ENCODE data around the gene MMS19.

Gene MMS19

GRCh38 chr10:97502916-97503315, 4.7 kb upstream of the MMS19 start:
- no peaks in the 10 kb centered on the region for H3K36me3 ChIP-seq (ENCODE audit: control insufficient read depth in 2 of 2, insufficient read depth in 2 of 2, low read length in 2 of 2)
- no peaks in the 10 kb centered on the region for H3K9me3 ChIP-seq (ENCODE audit: control insufficient read depth in 2 of 2, low read length in 2 of 2)
- H3K27me3 ChIP-seq (ENCODE audit: control insufficient read depth in 2 of 2, insufficient read depth in 2 of 2, low read length in 2 of 2): peaks cover 0 to 15% of the 10 kb centered on the region in 2 donors
- H3K9ac ChIP-seq (ENCODE audit: low read depth in 1 of 2, low read length in 2 of 2): no peak overlapping the region
- H3K4me3 ChIP-seq (ENCODE audit: low read length in 2 of 2): no peak overlapping the region
- no peak overlapping the region for H3K27ac ChIP-seq (ENCODE audit: low read depth in 2 of 2, low read length in 2 of 2)
- peaks cover 0 to 1% of the 10 kb centered on the region in 2 donors for H3K4me1 ChIP-seq (ENCODE audit: control insufficient read depth in 2 of 2, insufficient read depth in 2 of 2, low read length in 2 of 2)

GRCh38 chr10:97500297-97500575, 2.0 kb upstream of the MMS19 start:
- H3K9ac ChIP-seq (ENCODE audit: low read depth in 1 of 2, low read length in 2 of 2): no peak overlapping the region
- no peak overlapping the region for H3K27ac ChIP-seq (ENCODE audit: low read depth in 2 of 2, low read length in 2 of 2)
- H3K36me3 ChIP-seq (ENCODE audit: control insufficient read depth in 2 of 2, insufficient read depth in 2 of 2, low read length in 2 of 2): peaks cover 0 to 3% of the 10 kb centered on the region in 2 donors
- no peaks in the 10 kb centered on the region for H3K9me3 ChIP-seq (ENCODE audit: control insufficient read depth in 2 of 2, low read length in 2 of 2)
- peaks cover 3 to 9% of the 10 kb centered on the region in 2 donors for H3K4me1 ChIP-seq (ENCODE audit: control insufficient read depth in 2 of 2, insufficient read depth in 2 of 2, low read length in 2 of 2)
- H3K27me3 ChIP-seq (ENCODE audit: control insufficient read depth in 2 of 2, insufficient read depth in 2 of 2, low read length in 2 of 2): peaks cover 0 to 15% of the 10 kb centered on the region in 2 donors
- peak overlapping the region in 1 of 2 donors; percentile 73 for H3K4me3 ChIP-seq (ENCODE audit: low read length in 2 of 2)

GRCh38 chr10:97499561-97500296, 1.5 kb upstream of the MMS19 start:
- Histone ChIP-seq H3K27me3 (ENCODE audit: control insufficient read depth in 2 of 2, insufficient read depth in 2 of 2, low read length in 2 of 2) (peaks cover 0 to 15% of the 10 kb centered on the region in 2 donors), H3K36me3 (ENCODE audit: control insufficient read depth in 2 of 2, insufficient read depth in 2 of 2, low read length in 2 of 2) (peaks cover 0 to 3% of the 10 kb centered on the region in 2 donors), H3K9ac (ENCODE audit: low read depth in 1 of 2, low read length in 2 of 2) (peak overlapping the region; percentile 56 to 87), H3K9me3 (ENCODE audit: control insufficient read depth in 2 of 2, low read length in 2 of 2) (no peaks in the 10 kb centered on the region), H3K4me1 (ENCODE audit: control insufficient read depth in 2 of 2, insufficient read depth in 2 of 2, low read length in 2 of 2) (peaks cover 3 to 9% of the 10 kb centered on the region in 2 donors), H3K4me3 (ENCODE audit: low read length in 2 of 2) (peak overlapping the region; percentile 73 to 97), H3K27ac (ENCODE audit: low read depth in 2 of 2, low read length in 2 of 2) (peak overlapping the region; percentile 4 to 90)

- Histone ChIP-seq H3K9ac (ENCODE audit: low read depth in 1 of 2, low read length in 2 of 2) (peak within 1 kb of the TSS; percentile 87 to 95), H3K27me3 (ENCODE audit: control insufficient read depth in 2 of 2, insufficient read depth in 2 of 2, low read length in 2 of 2) (peaks cover 0 to 13% of the 10 kb centered on the region in 2 donors), H3K27ac (ENCODE audit: low read depth in 2 of 2, low read length in 2 of 2) (peak within 1 kb of the TSS; percentile 90), H3K9me3 (ENCODE audit: control insufficient read depth in 2 of 2, low read length in 2 of 2) (no peaks in the 10 kb centered on the region), H3K4me1 (ENCODE audit: control insufficient read depth in 2 of 2, insufficient read depth in 2 of 2, low read length in 2 of 2) (peaks cover 3 to 9% of the 10 kb centered on the region in 2 donors), H3K36me3 (ENCODE audit: control insufficient read depth in 2 of 2, insufficient read depth in 2 of 2, low read length in 2 of 2) (peaks cover 0 to 3% of the 10 kb centered on the region in 2 donors), H3K4me3 (ENCODE audit: low read length in 2 of 2) (peak within 1 kb of the TSS; percentile 97 to 99)
These were observed 779 bp upstream of the MMS19 start, which contains the start of gene UBTD1 for GRCh38 chr10:97498841-97499560. TSS of gene UBTD1 (plus strand) at chr10:97498924. CDS start at chr10:97499204, 280 bp downstream.

GRCh38 chr10:97497572-97498075, 598 bp downstream of the MMS19 start:
- Histone ChIP-seq H3K4me1 (ENCODE audit: control insufficient read depth in 2 of 2, insufficient read depth in 2 of 2, low read length in 2 of 2) (peaks cover 3 to 9% of the 10 kb centered on the region in 2 donors), H3K9ac (ENCODE audit: low read depth in 1 of 2, low read length in 2 of 2) (peak overlapping the region; percentile 87 to 95), H3K36me3 (ENCODE audit: control insufficient read depth in 2 of 2, insufficient read depth in 2 of 2, low read length in 2 of 2) (peaks cover 0 to 7% of the 10 kb centered on the region in 2 donors), H3K27me3 (ENCODE audit: control insufficient read depth in 2 of 2, insufficient read depth in 2 of 2, low read length in 2 of 2) (peaks cover 0 to 12% of the 10 kb centered on the region in 2 donors), H3K9me3 (ENCODE audit: control insufficient read depth in 2 of 2, low read length in 2 of 2) (no peaks in the 10 kb centered on the region), H3K27ac (ENCODE audit: low read depth in 2 of 2, low read length in 2 of 2) (peak overlapping the region; percentile 90), H3K4me3 (ENCODE audit: low read length in 2 of 2) (peak overlapping the region; percentile 97 to 99)

- Histone ChIP-seq H3K9ac (ENCODE audit: low read depth in 1 of 2, low read length in 2 of 2) (no peak overlapping the region), H3K36me3 (ENCODE audit: control insufficient read depth in 2 of 2, insufficient read depth in 2 of 2, low read length in 2 of 2) (peaks cover 0 to 7% of the 10 kb centered on the region in 2 donors), H3K4me1 (ENCODE audit: control insufficient read depth in 2 of 2, insufficient read depth in 2 of 2, low read length in 2 of 2) (peaks cover 3 to 14% of the 10 kb centered on the region in 2 donors), H3K27ac (ENCODE audit: low read depth in 2 of 2, low read length in 2 of 2) (no peak overlapping the region), H3K4me3 (ENCODE audit: low read length in 2 of 2) (no peak overlapping the region), H3K27me3 (ENCODE audit: control insufficient read depth in 2 of 2, insufficient read depth in 2 of 2, low read length in 2 of 2) (peaks cover 0 to 4% of the 10 kb centered on the region in 2 donors), H3K9me3 (ENCODE audit: control insufficient read depth in 2 of 2, low read length in 2 of 2) (no peaks in the 10 kb centered on the region)
These were observed 3.2 kb downstream of the MMS19 start for GRCh38 chr10:97494863-97495506.

- Histone ChIP-seq H3K9me3 (ENCODE audit: control insufficient read depth in 2 of 2, low read length in 2 of 2) (no peaks in the 10 kb centered on the region), H3K27ac (ENCODE audit: low read depth in 2 of 2, low read length in 2 of 2) (no peak overlapping the region), H3K9ac (ENCODE audit: low read depth in 1 of 2, low read length in 2 of 2) (no peak overlapping the region), H3K4me3 (ENCODE audit: low read length in 2 of 2) (no peak overlapping the region), H3K4me1 (ENCODE audit: control insufficient read depth in 2 of 2, insufficient read depth in 2 of 2, low read length in 2 of 2) (peaks cover 3 to 14% of the 10 kb centered on the region in 2 donors), H3K36me3 (ENCODE audit: control insufficient read depth in 2 of 2, insufficient read depth in 2 of 2, low read length in 2 of 2) (peaks cover 0 to 7% of the 10 kb centered on the region in 2 donors), H3K27me3 (ENCODE audit: control insufficient read depth in 2 of 2, insufficient read depth in 2 of 2, low read length in 2 of 2) (no peaks in the 10 kb centered on the region)
These were observed 4.1 kb downstream of the MMS19 start for GRCh38 chr10:97494151-97494550.

GRCh38 chr10:97490592-97490991, 7.6 kb downstream of the MMS19 start:
- no peak overlapping the region for H3K9ac ChIP-seq (ENCODE audit: low read depth in 1 of 2, low read length in 2 of 2)
- peaks cover 0 to 5% of the 10 kb centered on the region in 2 donors for H3K4me1 ChIP-seq (ENCODE audit: control insufficient read depth in 2 of 2, insufficient read depth in 2 of 2, low read length in 2 of 2)

GRCh38 chr10:97485647-97486281, 12.5 kb downstream of the MMS19 start:
- Histone ChIP-seq H3K4me1 (ENCODE audit: control insufficient read depth in 2 of 2, insufficient read depth in 2 of 2, low read length in 2 of 2) (peaks cover 0 to 5% of the 10 kb centered on the region in 2 donors), H3K9ac (ENCODE audit: low read depth in 1 of 2, low read length in 2 of 2) (no peak overlapping the region), H3K27ac (ENCODE audit: low read depth in 2 of 2, low read length in 2 of 2) (no peak overlapping the region), H3K9me3 (ENCODE audit: control insufficient read depth in 2 of 2, low read length in 2 of 2) (no peaks in the 10 kb centered on the region), H3K36me3 (ENCODE audit: control insufficient read depth in 2 of 2, insufficient read depth in 2 of 2, low read length in 2 of 2) (peaks cover 9 to 15% of the 10 kb centered on the region in 2 donors), H3K27me3 (ENCODE audit: control insufficient read depth in 2 of 2, insufficient read depth in 2 of 2, low read length in 2 of 2) (no peaks in the 10 kb centered on the region), H3K4me3 (ENCODE audit: low read length in 2 of 2) (no peak overlapping the region)

More at GRCh38 chr10:97490592-97490991, 7.6 kb downstream of the MMS19 start:
- no peaks in the 10 kb centered on the region for H3K9me3 ChIP-seq (ENCODE audit: control insufficient read depth in 2 of 2, low read length in 2 of 2)
- H3K27ac ChIP-seq (ENCODE audit: low read depth in 2 of 2, low read length in 2 of 2): no peak overlapping the region
- H3K4me3 ChIP-seq (ENCODE audit: low read length in 2 of 2): no peak overlapping the region
- peaks cover 0 to 4% of the 10 kb centered on the region in 2 donors for H3K36me3 ChIP-seq (ENCODE audit: control insufficient read depth in 2 of 2, insufficient read depth in 2 of 2, low read length in 2 of 2)
- no peaks in the 10 kb centered on the region for H3K27me3 ChIP-seq (ENCODE audit: control insufficient read depth in 2 of 2, insufficient read depth in 2 of 2, low read length in 2 of 2)
